PC-9 (cell line): ENCODE measurements around the gene PRUNE2.

Experiments
- EZH2 ChIP-seq: fragments of 200-600 bp; sonication (generic); IDR thresholded peaks from 2 replicates; pipeline ENCODE4 v1.8.0; 2017; ENCODE audit warnings: antibody characterized with exemption, low read depth
- TF ChIP-seq, protein P1 (sequence below): fragments of 200-600 bp; sonication (generic); conservative IDR thresholded peaks from 2 replicates; pipeline ENCODE4 v1.6.1; 2017; ENCODE audit warnings: mixed run types, antibody characterized with exemption, mild to moderate bottlenecking, moderate library complexity

DNA sequence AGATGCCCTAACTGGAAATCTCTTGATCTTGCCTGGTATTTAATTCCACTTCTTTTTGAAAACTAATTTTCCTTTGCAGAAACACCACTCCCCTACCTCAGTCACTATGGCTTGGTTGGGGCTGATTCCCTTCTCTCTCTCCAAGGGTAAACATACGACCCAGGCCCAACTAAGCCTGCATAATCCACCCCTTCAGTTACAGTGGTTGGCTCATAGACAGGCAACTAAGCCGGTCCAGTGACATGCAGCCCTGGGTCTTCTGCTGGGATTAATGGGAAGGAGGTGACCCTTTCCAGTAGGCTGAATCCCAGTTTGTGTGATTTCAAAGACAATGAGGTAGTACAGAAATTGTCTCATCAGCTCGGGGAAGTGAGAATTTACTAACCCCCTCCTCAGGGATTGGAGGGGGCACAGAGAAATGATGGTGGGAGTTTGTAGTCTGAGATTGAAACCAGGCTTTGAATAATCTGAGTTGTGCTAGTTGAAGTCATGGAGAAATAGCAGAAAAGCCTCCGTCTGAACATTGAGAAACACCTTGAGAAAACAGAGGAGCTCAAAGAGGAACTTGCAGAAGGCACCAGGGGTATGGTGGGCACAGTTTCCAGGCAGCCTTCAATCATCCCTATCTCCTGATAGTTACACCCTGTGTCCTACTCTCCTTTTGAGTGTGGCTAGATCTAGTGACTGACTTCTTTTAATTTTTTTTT, 298.0 kb downstream of the PRUNE2 start:
- TF ChIP-seq, protein P1, sequence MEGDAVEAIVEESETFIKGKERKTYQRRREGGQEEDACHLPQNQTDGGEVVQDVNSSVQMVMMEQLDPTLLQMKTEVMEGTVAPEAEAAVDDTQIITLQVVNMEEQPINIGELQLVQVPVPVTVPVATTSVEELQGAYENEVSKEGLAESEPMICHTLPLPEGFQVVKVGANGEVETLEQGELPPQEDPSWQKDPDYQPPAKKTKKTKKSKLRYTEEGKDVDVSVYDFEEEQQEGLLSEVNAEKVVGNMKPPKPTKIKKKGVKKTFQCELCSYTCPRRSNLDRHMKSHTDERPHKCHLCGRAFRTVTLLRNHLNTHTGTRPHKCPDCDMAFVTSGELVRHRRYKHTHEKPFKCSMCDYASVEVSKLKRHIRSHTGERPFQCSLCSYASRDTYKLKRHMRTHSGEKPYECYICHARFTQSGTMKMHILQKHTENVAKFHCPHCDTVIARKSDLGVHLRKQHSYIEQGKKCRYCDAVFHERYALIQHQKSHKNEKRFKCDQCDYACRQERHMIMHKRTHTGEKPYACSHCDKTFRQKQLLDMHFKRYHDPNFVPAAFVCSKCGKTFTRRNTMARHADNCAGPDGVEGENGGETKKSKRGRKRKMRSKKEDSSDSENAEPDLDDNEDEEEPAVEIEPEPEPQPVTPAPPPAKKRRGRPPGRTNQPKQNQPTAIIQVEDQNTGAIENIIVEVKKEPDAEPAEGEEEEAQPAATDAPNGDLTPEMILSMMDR: no peak
- no peak for TF ChIP-seq EZH2
